CD4-positive, alpha-beta T cell (primary cell): ENCODE data around the gene OR10P1. TPM values are rescaled to one million over a fixed set of nuclear protein-coding genes. Genes with fewer than 3 reads are reported as not detected.

ENCODE experiments used
- ATAC-seq: fragments of 200-7000 bp; cut with Tn5 transposase; one replicate; pipeline ENCODE4 v1.10.0; 2022; ENCODE audit warnings: mild to moderate bottlenecking; ENCODE audit not compliant: poor library complexity
- CTCF ChIA-PET: fragments of 350-600 bp; sonication (Branson Sonifier 250); formaldehyde crosslinking; loops from one replicate; lab custom pipeline; 2021; ENCODE audit warnings: antibody characterized with exemption, inconsistent platforms; lab: Charles Lee
- POLR2A ChIA-PET: fragments of 350-600 bp; sonication (Branson Sonifier 250); formaldehyde crosslinking; loops from one replicate; lab custom pipeline; 2021; ENCODE audit warnings: antibody characterized with exemption, inconsistent platforms; lab: Charles Lee
- DNase-seq, 14 experiments: peaks; one replicate each; pipeline ENCODE4 v3.0.0-alpha.2; 2013 to 2020; ENCODE audit warnings: mixed read lengths in 2 of 14
- H3K27ac ChIP-seq, 2 donors: one replicate each; pipeline versions ENCODE4 v1.5.1 to v1.7.0; 2013; ENCODE audit warnings: low read length in 2 of 2, low read depth in 1 of 2, mild to moderate bottlenecking in 1 of 2
- H3K27me3 ChIP-seq, 2 experiments: 1 replicate in 1 of 2; 2 replicates in 1 of 2; pipeline versions ENCODE4 v1.6.1 to v1.7.0; 2013; ENCODE audit warnings: low read length in 2 of 2, control low read depth in 1 of 2, mild to moderate bottlenecking in 1 of 2, moderate library complexity in 1 of 2; ENCODE audit not compliant: insufficient read depth in 2 of 2, control insufficient read depth in 1 of 2
- H3K36me3 ChIP-seq: one replicate; pipeline ENCODE4 v1.6.1; 2013; ENCODE audit warnings: low read length, control low read depth; ENCODE audit not compliant: insufficient read depth
- H3K4me1 ChIP-seq: one replicate; pipeline ENCODE4 v1.6.1; 2013; ENCODE audit warnings: low read length, control low read depth; ENCODE audit not compliant: insufficient read depth
- H3K4me3 ChIP-seq: one replicate; pipeline ENCODE4 v1.5.1; 2013; ENCODE audit warnings: mild to moderate bottlenecking, low read length, moderate library complexity
- H3K9me3 ChIP-seq, 2 experiments: 1 replicate in 1 of 2; 2 replicates in 1 of 2; pipeline versions ENCODE4 v1.6.1 to v1.7.0; 2013; ENCODE audit warnings: low read length in 2 of 2, mild to moderate bottlenecking in 2 of 2, control low read depth in 1 of 2, moderate library complexity in 1 of 2; ENCODE audit not compliant: control insufficient read depth in 1 of 2, insufficient read depth in 1 of 2
- H3K27ac Mint-ChIP-seq: one replicate; pipeline ENCODE4 v1.8.0; 2020; ENCODE audit warnings: mixed read lengths
- H3K27me3 Mint-ChIP-seq: one replicate; pipeline ENCODE4 v1.8.0; 2021; ENCODE audit warnings: mixed read lengths
- H3K36me3 Mint-ChIP-seq: one replicate; pipeline ENCODE4 v1.8.0; 2021; ENCODE audit warnings: low read depth, mixed read lengths
- H3K4me1 Mint-ChIP-seq: one replicate; pipeline ENCODE4 v1.8.0; 2021; ENCODE audit warnings: low read depth, mixed read lengths
- H3K4me3 Mint-ChIP-seq: one replicate; pipeline ENCODE4 v1.8.0; 2020; ENCODE audit warnings: mild to moderate bottlenecking, mixed read lengths
- H3K9me3 Mint-ChIP-seq: one replicate; pipeline ENCODE4 v1.8.0; 2020; ENCODE audit warnings: mixed read lengths
- CTCF ChIP-seq: fragments of 200-600 bp; IDR thresholded peaks from one replicate; pipeline ENCODE4 v1.8.0; 2022; ENCODE audit warnings: antibody characterized with exemption, mild to moderate bottlenecking
- intact Hi-C, 2 experiments: fragments of 100-400 bp; cut with DNase I in 1 of 2; cut with micrococcal nuclease in 1 of 2; formaldehyde crosslinking; loops; one replicate each; pipeline versions ENCODE4 v1.15.1 to v1.9.0; 2023 to 2025; cut with DNase I, micrococcal nuclease
- total RNA-seq, 174 experiments: library from RNA in 2 of 174; stranded (reverse) in 2 of 174; gene quantifications; one replicate each; pipeline ENCODE4 v1.2.3 and lab custom pipeline; 2021 to 2026

The OR10P1 gene
- total RNA-seq, 2 experiments from 2014 or later: not detected

DNA sequence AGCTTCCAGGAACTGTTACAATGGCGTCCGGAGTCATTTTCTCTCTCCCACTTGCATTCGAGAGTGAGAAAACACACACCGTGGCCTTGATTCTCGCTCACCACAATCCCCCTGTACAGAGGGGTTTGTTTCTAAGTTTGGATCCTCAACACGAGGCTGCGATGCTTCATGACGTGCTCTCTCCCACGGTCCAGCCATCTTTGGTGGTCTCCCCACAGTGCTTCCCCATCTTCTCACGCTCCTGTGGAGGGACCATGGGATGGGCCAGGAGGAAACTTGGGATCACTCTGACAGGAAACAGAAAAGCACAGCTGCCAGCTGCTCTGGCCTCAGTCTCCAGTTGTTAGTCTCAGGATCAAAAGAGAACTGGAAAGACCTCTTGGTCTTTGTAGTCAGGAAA is 28.1 kb downstream of the OR10P1 start:
- ChIA-PET POLR2A (no interaction called here), CTCF (no interaction called here)
- DNase-seq (no peak), ATAC-seq (no peak)
- TF ChIP-seq CTCF: no peak
- Mint-ChIP-seq H3K4me1 (no peaks in the 10 kb centered on the region), H3K27me3 (peaks cover 3% of the 10 kb centered on the region), H3K4me3 (no peak overlapping the region), H3K36me3 (no peaks in the 10 kb centered on the region), H3K9me3 (no peaks in the 10 kb centered on the region), H3K27ac (no peak overlapping the region)
- H3K4me3 ChIP-seq: no peak overlapping the region
- H3K27me3 ChIP-seq: no peaks in the 10 kb centered on the region
- no peaks in the 10 kb centered on the region for H3K9me3 ChIP-seq
- intact Hi-C loops: no loop called here
- H3K36me3 ChIP-seq: no peaks in the 10 kb centered on the region
- no peak overlapping the region for H3K27ac ChIP-seq
- no peaks in the 10 kb centered on the region for H3K4me1 ChIP-seq

DNA sequence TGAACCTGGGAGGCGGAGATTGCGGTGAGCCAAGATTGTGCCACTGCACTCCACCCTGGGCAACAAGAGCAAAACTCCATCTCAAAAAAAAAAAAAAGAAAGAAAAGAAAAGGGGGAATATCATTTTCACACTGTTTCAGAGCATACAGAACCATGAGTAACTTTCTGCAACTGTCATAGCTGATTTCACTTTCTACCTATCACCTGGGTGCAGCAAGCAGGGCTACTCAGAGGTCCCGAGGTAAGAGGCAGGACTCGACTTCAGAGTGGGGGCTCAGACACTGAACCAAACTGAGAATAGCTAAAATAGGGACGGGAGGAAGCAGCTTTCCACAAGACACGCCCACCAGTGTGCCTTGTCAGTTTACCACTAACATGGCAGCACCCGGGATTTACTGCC is 29.8 kb downstream of the OR10P1 start:
- TF ChIP-seq CTCF: no peak
- intact Hi-C loops: no loop called here
- Mint-ChIP-seq H3K9me3 (no peaks in the 10 kb centered on the region), H3K4me1 (no peaks in the 10 kb centered on the region), H3K36me3 (no peaks in the 10 kb centered on the region), H3K27me3 (peaks cover 3% of the 10 kb centered on the region), H3K27ac (no peak overlapping the region), H3K4me3 (no peak overlapping the region)
- POLR2A ChIA-PET: no interaction called here
- H3K4me1 ChIP-seq: no peaks in the 10 kb centered on the region
- DNase-seq (no peak), ATAC-seq (no peak)
- CTCF ChIA-PET: interaction anchor here (0.9 kb wide), 1 partner anchor 10 kb away, joined by 3 read pairs; no protein-coding TSS in a partner anchor
- H3K27ac ChIP-seq: no peak overlapping the region
- H3K4me3 ChIP-seq: no peak overlapping the region
- H3K36me3 ChIP-seq: no peaks in the 10 kb centered on the region
- no peaks in the 10 kb centered on the region for H3K9me3 ChIP-seq
- no peaks in the 10 kb centered on the region for H3K27me3 ChIP-seq

DNA sequence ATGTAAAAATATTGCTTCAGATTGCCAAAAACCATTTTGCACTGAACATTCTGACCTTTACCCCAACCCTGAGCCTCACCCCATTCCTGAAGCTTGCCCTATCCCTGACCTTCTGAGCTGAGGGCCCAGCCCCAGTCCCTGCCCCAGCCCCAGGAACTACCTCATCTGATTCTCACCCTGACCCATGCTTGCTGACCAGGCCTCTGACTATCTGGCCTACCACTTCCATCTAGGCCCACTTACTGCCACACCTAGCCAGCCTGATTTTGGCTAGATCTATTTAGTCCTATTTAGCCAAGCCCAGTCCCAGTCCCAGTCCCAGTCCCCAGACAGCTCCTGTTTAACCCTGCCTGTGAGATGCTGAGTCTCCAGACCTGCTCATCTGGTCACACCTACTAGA is 33.6 kb downstream of the OR10P1 start:
- CTCF ChIA-PET: no interaction called here
- DNase-seq: no peak

More for the DNA sequence above, 33.6 kb downstream of the OR10P1 start:
- Mint-ChIP-seq H3K4me3 (no peak overlapping the region), H3K9me3 (no peaks in the 10 kb centered on the region), H3K4me1 (no peaks in the 10 kb centered on the region), H3K27ac (no peak overlapping the region), H3K27me3 (peaks cover 16% of the 10 kb centered on the region), H3K36me3 (no peaks in the 10 kb centered on the region)
- Histone ChIP-seq H3K4me1 (no peaks in the 10 kb centered on the region), H3K27me3 (no peaks in the 10 kb centered on the region), H3K27ac (no peak overlapping the region), H3K9me3 (no peaks in the 10 kb centered on the region), H3K36me3 (no peaks in the 10 kb centered on the region), H3K4me3 (no peak overlapping the region)
- TF ChIP-seq CTCF: no peak
- intact Hi-C loops: no loop called here
- no peak for ATAC-seq
- POLR2A ChIA-PET: no interaction called here
